Measurements from ENCODE around the gene PRXL2C. TPM values are rescaled to one million over a fixed set of nuclear protein-coding genes. Genes with fewer than 3 reads are reported as not detected.
A peak's percentile ranks its signal among the peaks of the same experiment; 100 is the strongest.
"Not testable (repeated sequence)": the region's sequence is repeated elsewhere in the genome, so short reads cannot be mapped to it uniquely, and the experiment has no call there.

The PRXL2C gene
- total RNA-seq: 20.7 to 24.7 TPM (median 20.9 TPM) in 3 replicates
- long read RNA-seq, transcript PRXL2C-201 (6 exons, 2,863 nt): major isoform, 13 of 21 reads
- long read RNA-seq, partial matches to known transcripts: 3 of 21 reads
- long read RNA-seq, other reads (novel, unspliced or antisense): 5 of 21 reads

GRCh38 chr9:96655198-96655851, at the start of gene PRXL2C:
Gene PRXL2C, minus strand, starts transcription at chr9:96655317. Its CDS starts 36 bp downstream, at chr9:96655281.
- Mint-ChIP-seq H3K4me3 (ENCODE audit: unreplicated experiment) (peak within 1 kb of the TSS; percentile 91), H3K9me3 (ENCODE audit: low read depth) (no peaks in the 10 kb centered on the region), H3K27ac (ENCODE audit: unreplicated experiment) (peak within 1 kb of the TSS; percentile 98), H3K27me3 (ENCODE audit: low read depth) (no peaks in the 10 kb centered on the region), H3K4me1 (ENCODE audit: low read depth) (peaks cover 37% of the 10 kb centered on the region), H3K36me3 (ENCODE audit: low read depth) (peaks cover 2% of the 10 kb centered on the region)
- TF ChIP-seq CTCF (IDR thresholded peaks at IDR 0.05): no peak
- DNase-seq (ENCODE audit: low spot score): no peak

GRCh38 chr9:96700721-96701375, 45.7 kb upstream of the PRXL2C start:
- not testable (repeated sequence) for H3K36me3 Mint-ChIP-seq (ENCODE audit: low read depth); H3K27ac Mint-ChIP-seq (ENCODE audit: unreplicated experiment); H3K27me3 Mint-ChIP-seq (ENCODE audit: low read depth); H3K4me3 Mint-ChIP-seq (ENCODE audit: unreplicated experiment); H3K4me1 Mint-ChIP-seq (ENCODE audit: low read depth); DNase-seq (ENCODE audit: low spot score)
- H3K9me3 Mint-ChIP-seq (ENCODE audit: low read depth): peaks cover 43% of the 10 kb centered on the region

- DNase-seq (ENCODE audit: low spot score): no peak
- Mint-ChIP-seq H3K27ac (ENCODE audit: unreplicated experiment) (no peak overlapping the region), H3K4me1 (ENCODE audit: low read depth) (peaks cover 8% of the 10 kb centered on the region), H3K27me3 (ENCODE audit: low read depth) (no peaks in the 10 kb centered on the region), H3K4me3 (ENCODE audit: unreplicated experiment) (no peak overlapping the region), H3K36me3 (ENCODE audit: low read depth) (no peaks in the 10 kb centered on the region), H3K9me3 (ENCODE audit: low read depth) (peaks cover 12% of the 10 kb centered on the region)
- no peak for TF ChIP-seq CTCF (IDR thresholded peaks at IDR 0.05)
These were observed 36.2 kb upstream of the PRXL2C start for GRCh38 chr9:96691326-96691725.

- Mint-ChIP-seq H3K27ac (ENCODE audit: unreplicated experiment) (no peak overlapping the region), H3K4me1 (ENCODE audit: low read depth) (peaks cover 8% of the 10 kb centered on the region), H3K4me3 (ENCODE audit: unreplicated experiment) (no peak overlapping the region), H3K27me3 (ENCODE audit: low read depth) (no peaks in the 10 kb centered on the region), H3K9me3 (ENCODE audit: low read depth) (peaks cover 10% of the 10 kb centered on the region), H3K36me3 (ENCODE audit: low read depth) (no peaks in the 10 kb centered on the region)
- DNase-seq (ENCODE audit: low spot score): no peak
- no peak for TF ChIP-seq CTCF (IDR thresholded peaks at IDR 0.05)
These were observed 33.8 kb upstream of the PRXL2C start for GRCh38 chr9:96688745-96689464.

- Mint-ChIP-seq H3K4me3 (ENCODE audit: unreplicated experiment) (no peak overlapping the region), H3K36me3 (ENCODE audit: low read depth) (no peaks in the 10 kb centered on the region), H3K9me3 (ENCODE audit: low read depth) (peaks cover 7% of the 10 kb centered on the region), H3K27me3 (ENCODE audit: low read depth) (no peaks in the 10 kb centered on the region), H3K27ac (ENCODE audit: unreplicated experiment) (no peak overlapping the region), H3K4me1 (ENCODE audit: low read depth) (peaks cover 8% of the 10 kb centered on the region)
- DNase-seq (ENCODE audit: low spot score): no peak
- no peak for TF ChIP-seq CTCF (IDR thresholded peaks at IDR 0.05)
These were observed 33.1 kb upstream of the PRXL2C start for GRCh38 chr9:96688187-96688586.
